IPS-11a (cell line): ENCODE data around the gene LPP.

Experiments
- H3K4me3 ChIP-seq: one replicate; pipeline ENCODE4 v1.5.1; 2013; ENCODE audit warnings: low read depth, low read length, control low read depth

Gene LPP

DNA sequence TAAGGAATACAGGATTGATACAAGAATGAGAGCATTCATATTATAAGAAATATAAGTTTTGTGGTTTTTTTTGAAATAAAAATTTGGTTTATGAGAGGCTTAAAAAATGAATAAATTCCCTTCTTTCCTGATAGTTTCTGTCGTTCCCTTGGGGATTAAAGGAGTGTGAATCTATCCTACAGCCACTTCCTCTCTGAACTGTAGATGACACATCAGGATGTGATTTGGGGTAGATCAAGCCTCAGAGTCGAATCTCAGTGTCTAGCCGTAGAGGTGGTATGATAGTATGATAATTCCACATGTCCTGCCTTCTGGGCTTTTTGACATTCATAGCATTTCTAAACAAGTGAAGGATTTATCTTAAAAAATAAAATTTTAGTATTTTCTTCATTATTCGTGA is 343.1 kb downstream of the LPP start:
- H3K4me3 ChIP-seq: no peak overlapping the region

GRCh38 chr3:188503647-188504046 is 349.7 kb downstream of the LPP start:
- no peak overlapping the region for H3K4me3 ChIP-seq

- no peak overlapping the region for H3K4me3 ChIP-seq
These were observed 351.2 kb downstream of the LPP start for GRCh38 chr3:188505151-188505550.

GRCh38 chr3:188505911-188506310 is 352.0 kb downstream of the LPP start:
- no peak overlapping the region for H3K4me3 ChIP-seq

DNA sequence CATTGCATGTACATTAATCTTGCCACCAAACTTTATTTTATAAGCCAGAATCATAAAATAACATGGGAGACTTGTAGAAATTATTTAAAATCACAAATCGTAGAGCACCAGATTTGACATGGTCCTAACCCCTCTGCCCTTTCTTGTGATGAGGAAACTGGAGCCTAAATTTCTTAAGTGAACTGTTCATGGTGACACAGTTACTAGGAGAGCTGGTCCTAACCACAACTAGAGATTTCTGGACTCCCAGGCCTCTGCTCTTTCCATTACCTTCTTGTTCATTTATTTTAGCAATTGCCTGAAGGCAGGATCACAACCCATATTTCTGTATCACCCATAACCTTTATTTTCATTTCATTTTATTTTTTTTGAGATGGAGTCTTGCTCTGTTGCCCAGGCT is 352.5 kb downstream of the LPP start:
- no peak overlapping the region for H3K4me3 ChIP-seq

DNA sequence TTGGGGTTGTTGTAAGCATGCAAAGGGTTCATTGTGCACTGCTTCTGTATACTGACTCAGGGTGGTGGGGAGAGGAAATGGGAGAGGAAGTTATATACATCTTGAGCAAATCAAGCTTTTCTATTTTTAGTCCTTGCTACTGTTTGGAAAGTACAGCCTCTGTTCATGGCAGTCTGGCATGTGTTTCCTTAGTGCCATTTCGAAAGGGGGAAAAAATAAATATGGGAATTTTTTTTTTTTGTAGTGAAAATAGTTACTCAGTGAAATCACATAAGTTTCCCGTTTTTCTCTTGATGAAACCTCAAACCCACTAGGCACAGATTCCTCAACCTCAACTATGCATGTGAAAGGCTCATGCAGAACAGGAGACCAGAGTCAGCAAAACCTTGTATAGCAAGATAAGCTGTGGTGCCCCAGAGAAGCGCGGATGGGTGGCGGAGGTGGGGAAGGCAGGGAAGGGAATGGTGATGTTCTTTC is 353.3 kb downstream of the LPP start:
- H3K4me3 ChIP-seq: no peak overlapping the region

- H3K4me3 ChIP-seq: no peak overlapping the region
These were observed 354.5 kb downstream of the LPP start for GRCh38 chr3:188508454-188508853.

DNA sequence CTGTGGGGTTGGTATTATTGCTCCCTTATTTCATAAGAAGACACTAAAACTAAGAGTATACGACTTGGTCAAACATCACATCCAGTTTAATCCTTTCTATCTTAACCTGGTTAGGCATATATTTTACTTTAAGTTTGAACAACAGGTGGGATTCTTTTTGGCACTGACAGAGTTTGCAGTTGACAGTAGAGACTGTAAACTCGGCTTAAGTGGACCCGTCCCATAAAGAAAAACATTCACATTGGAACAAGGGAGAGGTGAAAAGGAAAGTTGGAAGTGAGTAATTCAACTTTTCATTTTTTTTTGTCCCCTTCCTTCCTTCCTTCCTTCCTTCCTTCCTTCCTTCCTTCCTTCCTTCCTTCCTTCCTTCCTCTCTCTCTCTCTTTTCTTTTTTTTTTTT is 355.4 kb downstream of the LPP start:
- no peak overlapping the region for H3K4me3 ChIP-seq

GRCh38 chr3:188510366-188510765 is 356.4 kb downstream of the LPP start:
- no peak overlapping the region for H3K4me3 ChIP-seq

GRCh38 chr3:188513662-188514328 is 359.8 kb downstream of the LPP start:
- H3K4me3 ChIP-seq: no peak overlapping the region

- H3K4me3 ChIP-seq: no peak overlapping the region
These were observed 362.6 kb downstream of the LPP start for GRCh38 chr3:188516515-188516914.

DNA sequence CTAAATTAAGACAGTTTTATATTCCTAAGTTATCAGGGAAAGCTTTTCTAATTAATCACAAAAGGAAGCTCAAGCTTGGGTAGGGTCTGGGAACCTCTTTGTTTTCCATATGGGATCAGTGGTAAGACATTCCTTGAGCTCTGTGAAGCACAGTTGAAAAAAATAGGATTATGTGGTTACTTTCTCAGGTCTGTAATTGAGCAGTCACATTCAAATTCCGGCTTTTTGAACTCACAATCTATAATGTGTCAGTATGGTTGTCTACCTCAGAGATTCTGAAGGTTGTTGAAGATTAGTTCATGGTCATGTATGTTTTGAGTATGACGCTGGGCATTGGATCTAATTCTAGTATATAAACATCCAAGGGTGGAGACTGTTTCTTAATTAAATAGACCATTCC is 364.5 kb downstream of the LPP start:
- H3K4me3 ChIP-seq: no peak overlapping the region

DNA sequence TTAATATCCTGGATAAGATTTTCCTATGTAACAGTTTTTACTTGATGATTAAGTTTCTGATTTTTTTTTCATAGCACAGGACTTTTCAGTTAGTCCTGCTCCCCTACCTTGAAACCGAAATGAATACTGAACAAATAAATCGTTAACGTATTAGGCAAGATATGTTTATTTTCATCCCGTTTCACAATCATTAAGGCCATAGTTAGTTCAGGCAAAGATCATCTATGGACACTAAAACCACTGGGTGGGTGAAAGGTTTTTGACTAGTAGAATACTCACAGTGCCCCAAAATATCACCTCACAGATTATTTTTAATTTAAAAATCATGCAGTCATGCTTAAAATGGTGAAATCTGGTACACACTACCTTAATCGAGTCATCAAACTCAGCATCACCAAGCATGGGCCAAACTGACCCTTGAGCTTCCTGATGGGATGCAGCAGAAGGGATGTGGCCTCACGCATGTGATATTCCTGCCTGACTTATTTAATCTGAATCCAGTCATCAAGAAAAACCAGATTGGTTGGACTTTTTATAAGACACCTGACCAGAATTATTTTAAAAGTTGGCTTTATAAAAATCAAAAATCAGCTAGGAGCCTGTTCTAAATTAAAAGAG is 365.0 kb downstream of the LPP start:
- H3K4me3 ChIP-seq: no peak overlapping the region

DNA sequence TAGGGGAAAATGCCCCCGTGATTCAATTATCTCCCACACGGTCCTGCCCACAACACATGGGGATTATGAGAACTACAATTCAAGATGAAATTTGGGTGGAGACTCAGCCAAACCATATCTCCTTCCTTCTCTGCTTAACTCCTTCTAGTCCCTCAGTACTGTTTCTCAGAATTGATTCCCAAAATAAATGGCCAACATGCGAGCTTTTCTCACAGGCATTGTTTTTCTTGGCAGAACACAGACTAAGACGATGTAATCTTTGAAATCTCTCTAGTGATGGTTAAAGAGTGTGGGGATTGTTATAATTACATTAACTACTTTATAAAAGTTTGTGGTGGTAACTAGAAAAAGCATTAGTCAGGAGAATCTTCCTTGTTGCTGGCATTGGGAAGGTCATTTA is 366.5 kb downstream of the LPP start:
- no peak overlapping the region for H3K4me3 ChIP-seq

GRCh38 chr3:188522115-188522514 is 368.2 kb downstream of the LPP start:
- H3K4me3 ChIP-seq: no peak overlapping the region

- no peak overlapping the region for H3K4me3 ChIP-seq
These were observed 369.3 kb downstream of the LPP start for GRCh38 chr3:188523291-188523690.

DNA sequence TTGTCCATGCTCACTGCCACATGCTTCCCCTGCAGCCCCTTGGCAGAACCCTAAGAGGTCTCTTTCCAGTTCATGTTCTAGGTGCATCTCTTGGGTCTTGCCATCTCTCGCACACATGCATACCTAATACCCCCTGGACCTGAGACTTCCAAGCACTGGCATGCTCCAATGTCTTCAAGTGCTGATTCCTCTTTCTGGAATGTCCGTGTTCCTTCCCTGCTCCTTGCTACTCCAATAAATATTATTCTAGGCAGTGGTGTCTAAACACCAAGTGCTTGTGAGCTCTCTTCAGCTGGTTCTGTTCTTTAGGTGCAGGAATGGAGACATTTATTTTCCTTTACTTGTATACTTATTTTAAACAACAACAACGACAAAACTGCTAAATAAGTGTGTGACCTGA is 370.1 kb downstream of the LPP start:
- no peak overlapping the region for H3K4me3 ChIP-seq

DNA sequence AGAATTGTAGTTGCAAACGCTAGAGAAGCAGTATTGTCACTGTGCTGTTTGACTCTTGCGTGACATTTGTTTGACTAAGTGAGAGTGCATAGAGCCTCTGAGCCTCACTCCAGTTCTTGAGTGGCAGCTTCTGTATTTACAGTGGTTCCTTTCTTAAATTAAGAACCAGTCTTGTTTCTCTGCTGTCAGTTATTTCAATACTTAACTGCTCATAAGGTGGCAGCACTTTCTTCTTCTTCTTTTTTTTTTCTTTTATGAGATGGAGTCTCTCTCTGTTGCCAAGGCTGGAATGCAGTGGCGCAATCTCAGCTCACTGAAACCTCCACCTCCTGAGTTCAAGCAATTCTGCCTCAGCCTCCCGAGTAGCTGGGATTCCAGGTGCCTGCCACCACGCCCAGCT is 372.1 kb downstream of the LPP start:
- H3K4me3 ChIP-seq: no peak overlapping the region

GRCh38 chr3:188527389-188527788 is 373.4 kb downstream of the LPP start:
- no peak overlapping the region for H3K4me3 ChIP-seq

- H3K4me3 ChIP-seq: no peak overlapping the region
These were observed 374.4 kb downstream of the LPP start for GRCh38 chr3:188528396-188528795.

DNA sequence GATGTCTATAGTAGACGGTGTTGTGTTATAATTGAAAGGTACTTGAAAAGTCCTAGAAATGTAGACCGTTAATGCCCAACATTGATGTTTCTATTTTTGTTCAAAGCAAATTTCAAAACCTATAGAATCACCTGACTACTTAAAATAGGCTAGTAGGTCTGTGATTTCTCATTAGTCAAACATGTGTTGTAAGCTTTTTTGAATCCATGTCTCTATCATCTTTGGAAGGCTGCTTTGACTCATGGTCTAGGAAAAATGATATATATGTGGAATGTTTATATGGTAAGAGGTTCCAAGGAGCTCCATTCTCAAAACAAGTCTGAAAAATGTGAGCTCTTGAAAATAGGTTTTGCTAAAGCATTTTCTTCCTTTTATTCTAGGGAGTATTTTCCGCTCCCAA is 375.3 kb downstream of the LPP start:
- H3K4me3 ChIP-seq: no peak overlapping the region

DNA sequence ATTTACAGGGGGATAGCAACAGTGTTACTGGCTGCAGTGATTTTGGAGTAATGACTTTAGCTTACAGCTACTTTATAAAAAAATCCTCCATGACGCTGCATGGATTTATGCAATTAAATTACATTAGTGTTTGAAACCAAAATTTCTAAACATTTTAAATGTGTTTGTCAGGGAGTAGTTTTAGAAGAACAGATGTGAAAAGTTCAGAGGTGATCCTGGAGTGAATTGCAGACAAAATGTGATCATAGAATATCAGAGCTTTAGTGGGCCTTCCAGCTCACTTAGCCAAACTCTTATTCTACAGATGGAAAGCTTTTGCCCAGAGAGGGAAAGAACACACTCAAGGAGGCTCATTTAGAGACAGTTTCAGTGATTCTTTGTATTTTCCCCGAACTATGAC is 376.3 kb downstream of the LPP start:
- no peak overlapping the region for H3K4me3 ChIP-seq

GRCh38 chr3:188531210-188531609 is 377.3 kb downstream of the LPP start:
- H3K4me3 ChIP-seq: no peak overlapping the region
